ENCODE data around the gene DCTN2.
"Not testable (repeated sequence)": the region's sequence is repeated elsewhere in the genome, so short reads cannot be mapped to it uniquely, and the experiment has no call there.

DCTN2 gene

GRCh38 chr12:57497223-57498131 is 49.5 kb downstream of the DCTN2 start:
- Histone ChIP-seq H3K4me1 (ENCODE audit: control insufficient read depth, insufficient read depth, low read length) (no peaks in the 10 kb centered on the region), H3K9me3 (ENCODE audit: control insufficient read depth, low read length) (no peaks in the 10 kb centered on the region), H3K4me3 (ENCODE audit: low read length) (no peak overlapping the region), H3K9ac (ENCODE audit: low read length) (no peak overlapping the region), H3K36me3 (ENCODE audit: control insufficient read depth, insufficient read depth, low read length) (peaks cover 16% of the 10 kb centered on the region), H3K27me3 (ENCODE audit: control insufficient read depth, insufficient read depth, low read length) (no peaks in the 10 kb centered on the region)

DNA sequence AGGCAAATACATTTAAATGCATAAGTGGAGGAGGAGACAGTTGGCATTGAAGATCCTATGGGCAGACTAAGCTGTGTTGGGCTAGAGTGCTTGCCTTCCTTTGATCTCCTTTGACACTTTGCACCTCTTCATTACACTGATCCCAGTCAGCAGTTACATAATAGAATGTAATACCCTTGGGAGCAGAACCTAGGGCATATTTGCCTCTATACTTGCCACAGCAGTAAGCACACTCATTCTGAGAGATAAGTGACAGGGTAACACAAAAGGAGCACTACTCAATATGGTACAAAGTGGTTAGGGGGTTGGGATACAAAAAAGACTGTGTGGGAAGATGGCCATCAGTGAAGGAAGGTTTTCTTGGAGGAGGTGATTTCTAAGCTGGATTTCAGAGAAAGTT is 50.2 kb downstream of the DCTN2 start:
- Histone ChIP-seq H3K4me1 (ENCODE audit: control insufficient read depth, insufficient read depth, low read length) (no peaks in the 10 kb centered on the region), H3K4me3 (ENCODE audit: low read length) (no peak overlapping the region), H3K9me3 (ENCODE audit: control insufficient read depth, low read length) (no peaks in the 10 kb centered on the region), H3K36me3 (ENCODE audit: control insufficient read depth, insufficient read depth, low read length) (peaks cover 16% of the 10 kb centered on the region), H3K9ac (ENCODE audit: low read length) (no peak overlapping the region), H3K27me3 (ENCODE audit: control insufficient read depth, insufficient read depth, low read length) (no peaks in the 10 kb centered on the region)

GRCh38 chr12:57495051-57495701 is 51.8 kb downstream of the DCTN2 start:
- peaks cover 13% of the 10 kb centered on the region for H3K36me3 ChIP-seq (ENCODE audit: control insufficient read depth, insufficient read depth, low read length)
- not testable (repeated sequence) for H3K9me3 ChIP-seq (ENCODE audit: control insufficient read depth, low read length); H3K9ac ChIP-seq (ENCODE audit: low read length); H3K4me1 ChIP-seq (ENCODE audit: control insufficient read depth, insufficient read depth, low read length); H3K27me3 ChIP-seq (ENCODE audit: control insufficient read depth, insufficient read depth, low read length); H3K4me3 ChIP-seq (ENCODE audit: low read length)

GRCh38 chr12:57491393-57492280 is 55.4 kb downstream of the DCTN2 start:
- peaks cover 7% of the 10 kb centered on the region for H3K36me3 ChIP-seq (ENCODE audit: control insufficient read depth, insufficient read depth, low read length)
- no peak overlapping the region for H3K4me3 ChIP-seq (ENCODE audit: low read length)
- H3K4me1 ChIP-seq (ENCODE audit: control insufficient read depth, insufficient read depth, low read length), result peaks cover 8% of the 10 kb centered on the region
- H3K27me3 ChIP-seq (ENCODE audit: control insufficient read depth, insufficient read depth, low read length), result no peaks in the 10 kb centered on the region
- no peak overlapping the region for H3K9ac ChIP-seq (ENCODE audit: low read length)
- H3K9me3 ChIP-seq (ENCODE audit: control insufficient read depth, low read length), result no peaks in the 10 kb centered on the region

DNA sequence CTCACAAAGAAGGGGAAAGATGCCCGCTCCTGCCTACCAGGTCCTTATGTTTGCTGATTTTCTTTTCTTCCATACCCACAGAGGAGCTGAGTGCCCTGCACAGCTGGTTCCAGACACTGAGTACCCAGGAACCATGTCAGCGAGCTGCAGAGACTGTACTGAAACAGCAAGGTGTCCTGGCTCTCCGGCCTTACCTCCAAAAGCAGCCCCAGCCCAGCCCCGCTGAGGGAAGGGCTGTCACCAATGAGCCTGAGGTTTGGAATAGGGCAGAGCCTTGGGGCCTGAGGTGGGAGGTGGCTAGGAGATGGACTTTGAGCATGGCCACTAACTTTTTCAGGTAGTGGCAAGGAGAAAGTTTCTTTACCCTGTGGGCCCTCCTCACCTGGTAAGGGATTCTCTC is 56.9 kb downstream of the DCTN2 start:
- H3K9me3 ChIP-seq (ENCODE audit: control insufficient read depth, low read length), result no peaks in the 10 kb centered on the region
- H3K9ac ChIP-seq (ENCODE audit: low read length), result no peak overlapping the region
- H3K27me3 ChIP-seq (ENCODE audit: control insufficient read depth, insufficient read depth, low read length), result no peaks in the 10 kb centered on the region
- peaks cover 8% of the 10 kb centered on the region for H3K4me1 ChIP-seq (ENCODE audit: control insufficient read depth, insufficient read depth, low read length)
- peaks cover 7% of the 10 kb centered on the region for H3K36me3 ChIP-seq (ENCODE audit: control insufficient read depth, insufficient read depth, low read length)
- no peak overlapping the region for H3K4me3 ChIP-seq (ENCODE audit: low read length)

DNA sequence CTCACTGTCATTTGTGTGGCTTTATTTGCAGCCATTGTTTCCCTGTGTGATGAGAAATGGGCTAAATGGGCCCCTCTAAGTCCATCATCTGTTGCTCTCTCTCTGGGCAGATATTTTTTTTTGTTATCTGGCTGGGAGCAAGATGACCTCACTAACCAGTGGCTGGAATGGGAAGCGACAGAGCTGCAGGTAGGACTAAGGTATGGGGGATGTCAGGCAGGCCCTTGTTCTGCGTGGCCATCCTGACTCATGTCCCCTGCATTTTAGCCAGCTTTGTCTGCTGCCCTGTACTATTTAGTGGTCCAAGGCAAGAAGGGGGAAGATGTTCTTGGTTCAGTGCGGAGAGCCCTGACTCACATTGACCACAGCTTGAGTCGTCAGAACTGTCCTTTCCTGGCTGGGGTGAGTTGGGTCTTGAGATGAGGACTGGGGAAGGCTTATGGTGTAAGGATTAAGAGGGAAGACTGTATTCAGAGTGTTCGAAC is 57.8 kb downstream of the DCTN2 start:
- Histone ChIP-seq H3K4me3 (ENCODE audit: low read length) (no peak overlapping the region), H3K9me3 (ENCODE audit: control insufficient read depth, low read length) (no peaks in the 10 kb centered on the region)

GRCh38 chr12:57488402-57489156 is 58.4 kb downstream of the DCTN2 start:
- Histone ChIP-seq H3K4me3 (ENCODE audit: low read length) (peak overlapping the region; percentile 70), H3K9me3 (ENCODE audit: control insufficient read depth, low read length) (no peaks in the 10 kb centered on the region), H3K36me3 (ENCODE audit: control insufficient read depth, insufficient read depth, low read length) (peaks cover 7% of the 10 kb centered on the region), H3K9ac (ENCODE audit: low read length) (peak overlapping the region; percentile 72), H3K4me1 (ENCODE audit: control insufficient read depth, insufficient read depth, low read length) (peaks cover 8% of the 10 kb centered on the region), H3K27me3 (ENCODE audit: control insufficient read depth, insufficient read depth, low read length) (no peaks in the 10 kb centered on the region)

More for the DNA sequence above, 57.8 kb downstream of the DCTN2 start:
- Histone ChIP-seq H3K27me3 (ENCODE audit: control insufficient read depth, insufficient read depth, low read length) (no peaks in the 10 kb centered on the region), H3K36me3 (ENCODE audit: control insufficient read depth, insufficient read depth, low read length) (peaks cover 7% of the 10 kb centered on the region), H3K9ac (ENCODE audit: low read length) (peak overlapping the region; percentile 72), H3K4me1 (ENCODE audit: control insufficient read depth, insufficient read depth, low read length) (peaks cover 8% of the 10 kb centered on the region)

DNA sequence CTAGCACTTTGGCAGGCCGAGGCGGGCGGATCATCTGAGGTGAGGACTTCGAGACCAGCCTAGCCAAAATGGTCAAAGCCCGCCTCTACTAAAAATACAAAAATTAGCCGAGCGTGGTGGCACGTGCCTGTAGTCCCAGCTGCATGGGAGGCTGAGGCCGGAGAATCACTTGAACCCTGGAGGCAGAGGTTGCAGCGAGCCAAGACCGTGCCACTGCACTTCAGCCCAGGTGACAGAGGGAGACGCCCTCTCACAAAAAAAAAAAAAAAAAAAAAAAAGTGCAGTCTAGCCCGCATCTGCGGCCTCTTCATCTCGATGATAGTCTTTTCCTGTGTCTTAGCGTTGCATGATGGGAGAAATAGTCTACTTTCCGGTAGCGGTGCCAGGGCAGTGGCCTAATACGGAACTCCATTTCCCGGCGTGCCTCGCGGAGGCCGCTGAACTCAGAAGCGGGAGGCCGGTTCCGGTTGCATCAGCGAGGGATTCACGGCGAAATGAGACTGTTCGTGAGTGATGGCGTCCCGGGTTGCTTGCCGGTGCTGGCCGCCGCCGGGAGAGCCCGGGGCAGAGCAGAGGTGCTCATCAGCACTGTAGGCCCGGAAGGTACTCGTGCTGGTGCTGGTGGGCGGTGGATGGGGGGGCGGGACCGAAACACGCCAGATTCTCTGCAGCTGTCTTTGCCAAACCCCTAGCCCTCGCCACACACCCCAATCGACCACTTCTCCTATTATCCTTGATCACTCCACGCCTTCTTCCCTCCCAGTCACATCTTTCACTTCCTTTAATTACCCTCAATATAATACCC is 59.2 kb downstream of the DCTN2 start, which contains the start of gene MARS1:
Gene MARS1, plus strand, starts transcription at position 472 of the 805 bp plus-strand sequence. Its CDS starts 23 bp downstream, at position 495.
- peaks cover 6% of the 10 kb centered on the region for H3K36me3 ChIP-seq (ENCODE audit: control insufficient read depth, insufficient read depth, low read length)
- H3K9ac ChIP-seq (ENCODE audit: low read length), result peak within 1 kb of the TSS; percentile 72
- no peaks in the 10 kb centered on the region for H3K27me3 ChIP-seq (ENCODE audit: control insufficient read depth, insufficient read depth, low read length)
- H3K9me3 ChIP-seq (ENCODE audit: control insufficient read depth, low read length), result no peaks in the 10 kb centered on the region
- peaks cover 8% of the 10 kb centered on the region for H3K4me1 ChIP-seq (ENCODE audit: control insufficient read depth, insufficient read depth, low read length)
- peak within 1 kb of the TSS; percentile 70 for H3K4me3 ChIP-seq (ENCODE audit: low read length)

GRCh38 chr12:57487055-57487596 is 59.9 kb downstream of the DCTN2 start:
- H3K4me3 ChIP-seq (ENCODE audit: low read length), result no peak overlapping the region
- H3K9ac ChIP-seq (ENCODE audit: low read length), result no peak overlapping the region

DNA sequence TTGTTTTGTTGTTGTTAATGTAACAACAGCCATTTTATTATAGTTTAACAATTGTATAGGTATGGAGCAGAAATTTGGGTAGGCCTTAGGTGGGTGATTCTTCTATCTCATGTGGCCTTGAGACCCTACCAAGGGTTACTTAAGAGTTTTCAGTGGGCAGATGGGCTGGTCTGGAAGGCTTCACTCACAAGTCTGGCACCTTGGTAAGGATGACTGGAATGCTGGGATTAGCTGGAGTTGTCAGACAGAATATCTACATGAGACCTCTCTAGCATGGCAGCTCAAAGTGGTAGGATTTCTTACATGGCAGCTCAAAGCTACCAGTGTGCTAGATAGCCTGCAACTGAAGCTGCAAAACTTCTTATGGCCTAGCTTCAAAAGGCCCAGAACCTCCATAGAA is 61.3 kb downstream of the DCTN2 start:
- Histone ChIP-seq H3K36me3 (ENCODE audit: control insufficient read depth, insufficient read depth, low read length) (peaks cover 3% of the 10 kb centered on the region), H3K4me1 (ENCODE audit: control insufficient read depth, insufficient read depth, low read length) (peaks cover 8% of the 10 kb centered on the region), H3K9me3 (ENCODE audit: control insufficient read depth, low read length) (no peaks in the 10 kb centered on the region), H3K27me3 (ENCODE audit: control insufficient read depth, insufficient read depth, low read length) (peaks cover 5% of the 10 kb centered on the region), H3K4me3 (ENCODE audit: low read length) (no peak overlapping the region), H3K9ac (ENCODE audit: low read length) (no peak overlapping the region)

More at GRCh38 chr12:57487055-57487596, 59.9 kb downstream of the DCTN2 start:
- Histone ChIP-seq H3K9me3 (ENCODE audit: control insufficient read depth, low read length) (no peaks in the 10 kb centered on the region), H3K4me1 (ENCODE audit: control insufficient read depth, insufficient read depth, low read length) (peaks cover 8% of the 10 kb centered on the region), H3K36me3 (ENCODE audit: control insufficient read depth, insufficient read depth, low read length) (peaks cover 3% of the 10 kb centered on the region), H3K27me3 (ENCODE audit: control insufficient read depth, insufficient read depth, low read length) (no peaks in the 10 kb centered on the region)
